ENCODE results near the gene NLRP12.

- TF ChIP-seq RELA (CRISPR knock-in tag; IDR thresholded peaks at IDR 0.05; ENCODE audit: borderline replicate concordance) = no peak
- TF ChIP-seq CTCF (IDR thresholded peaks at IDR 0.05) = no peak
- no peak for TF ChIP-seq SMAD4 (CRISPR knock-in tag; IDR thresholded peaks at IDR 0.05)
- no peak for TF ChIP-seq PREB (CRISPR knock-in tag; IDR thresholded peaks at IDR 0.05; ENCODE audit: borderline replicate concordance)
- no peak for TF ChIP-seq USF1 (CRISPR knock-in tag; IDR thresholded peaks at IDR 0.05)
- no peak for TF ChIP-seq NR2C2 (CRISPR knock-in tag; IDR thresholded peaks at IDR 0.05)
- TF ChIP-seq SMAD3 (CRISPR knock-in tag; IDR thresholded peaks at IDR 0.05; ENCODE audit: borderline replicate concordance) = no peak
Observed at GRCh38 chr19:53847555-53847954, 23.4 kb upstream of the NLRP12 start.

Data from WTC11 (cell line).